Activated T-helper 1 cell treated with anti-CD3 and anti-CD28 coated beads, Interleukin-2, amount 50 U/mL, for 16 hours (primary cell): ENCODE results near the gene PRRG4.
"Not testable (repeated sequence)": the region's sequence is repeated elsewhere in the genome, so short reads cannot be mapped to it uniquely, and the experiment has no call there.

Experiments used
- DNase-seq, 2 donors: peaks; one replicate each; pipeline ENCODE4 v3.0.0-alpha.2; 2020; ENCODE audit warnings: low read depth in 1 of 2, low spot score in 1 of 2

PRRG4 gene

DNA sequence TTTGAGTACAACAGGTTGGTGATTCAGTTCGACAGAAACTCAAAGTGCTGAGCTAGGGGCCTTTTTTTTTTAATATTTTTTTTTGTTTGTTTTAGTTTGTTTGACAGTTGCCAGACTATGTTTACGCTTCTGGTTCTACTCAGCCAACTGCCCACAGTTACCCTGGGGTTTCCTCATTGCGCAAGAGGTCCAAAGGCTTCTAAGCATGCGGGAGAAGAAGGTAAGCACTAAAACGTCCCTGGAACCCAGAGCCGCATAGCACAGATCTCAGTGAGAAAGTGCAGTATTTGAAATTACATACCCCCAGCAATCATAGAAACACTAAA, 649 bp downstream of the PRRG4 start:
- DNase-seq = no peak

DNA sequence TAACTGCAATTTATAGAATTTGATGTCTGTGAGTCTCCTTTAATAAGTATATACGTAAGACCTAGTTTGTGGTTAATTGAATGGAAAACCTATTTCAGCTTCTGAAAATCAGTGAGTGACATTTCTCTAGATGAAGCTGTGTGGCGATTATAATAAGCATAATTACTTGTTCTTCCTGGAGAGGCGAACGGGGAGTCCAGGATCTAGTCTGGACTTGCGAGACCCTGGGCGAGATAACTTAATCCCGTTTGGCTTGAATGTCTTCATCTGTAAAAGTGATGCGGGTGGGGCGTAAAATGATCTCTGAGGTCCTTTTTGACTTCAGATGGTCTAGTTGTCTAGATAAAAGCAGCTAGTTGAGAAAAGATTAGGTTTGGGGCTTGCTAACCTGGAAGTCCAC, 1.1 kb downstream of the PRRG4 start:
- no peak for DNase-seq

DNA sequence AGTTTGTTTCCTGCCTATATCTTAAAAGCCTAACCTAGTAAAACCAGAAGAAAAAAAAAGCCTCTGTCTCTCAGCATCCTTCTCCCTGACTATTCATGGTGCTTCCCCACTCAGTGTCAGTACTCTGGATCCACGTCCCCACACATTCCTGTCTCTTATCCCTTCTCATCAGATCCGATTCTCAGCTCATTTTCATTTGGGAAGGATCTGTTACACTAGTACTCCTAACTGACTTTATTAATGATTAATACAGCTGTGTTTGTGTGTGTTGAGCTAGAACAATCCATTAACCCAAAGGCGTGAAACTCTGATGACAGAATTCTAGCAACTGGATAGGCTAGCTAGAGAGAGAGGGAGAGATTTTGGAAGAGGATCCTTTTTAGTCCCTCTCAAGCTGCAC, 1.5 kb downstream of the PRRG4 start:
- DNase-seq = no peak

DNA sequence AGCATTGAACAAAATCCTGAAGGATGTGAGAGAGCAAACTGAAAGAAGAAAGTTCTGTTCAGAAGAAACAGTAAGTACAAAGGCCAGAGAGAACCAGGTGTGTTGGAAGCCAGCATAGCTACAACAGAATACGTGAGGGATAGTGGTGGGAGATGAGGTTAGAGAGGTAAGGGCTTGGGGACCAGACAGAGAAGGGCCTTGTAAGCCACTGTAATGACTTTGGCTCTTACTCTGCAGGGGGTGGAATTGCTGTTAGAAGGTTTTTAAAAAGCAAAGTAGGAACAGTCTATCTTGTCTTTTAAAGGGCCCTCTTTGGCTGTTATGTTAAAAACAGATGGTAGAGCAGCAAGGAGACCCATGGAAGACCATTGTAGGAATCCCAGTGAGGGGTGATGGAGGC, 4.2 kb downstream of the PRRG4 start:
- no peak for DNase-seq

DNA sequence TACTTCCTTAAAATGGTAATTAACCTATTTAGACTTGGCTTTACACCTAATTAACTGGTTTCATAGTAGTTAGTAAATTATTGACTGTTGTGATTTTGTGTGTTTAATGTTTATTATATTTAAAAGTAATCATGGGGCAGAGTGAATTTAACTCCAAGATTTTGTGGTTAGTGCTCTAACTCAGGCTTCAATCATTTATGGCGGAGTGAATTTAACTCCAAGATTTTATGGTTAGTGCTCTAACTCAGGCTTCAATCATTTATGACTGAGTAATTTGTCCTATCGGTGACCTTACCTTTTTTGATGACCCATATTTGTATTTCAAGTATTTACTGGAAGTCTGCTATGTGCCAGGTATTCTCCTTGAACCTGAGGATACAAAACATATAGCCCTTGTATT, 7.2 kb downstream of the PRRG4 start:
- DNase-seq = no peak

DNA sequence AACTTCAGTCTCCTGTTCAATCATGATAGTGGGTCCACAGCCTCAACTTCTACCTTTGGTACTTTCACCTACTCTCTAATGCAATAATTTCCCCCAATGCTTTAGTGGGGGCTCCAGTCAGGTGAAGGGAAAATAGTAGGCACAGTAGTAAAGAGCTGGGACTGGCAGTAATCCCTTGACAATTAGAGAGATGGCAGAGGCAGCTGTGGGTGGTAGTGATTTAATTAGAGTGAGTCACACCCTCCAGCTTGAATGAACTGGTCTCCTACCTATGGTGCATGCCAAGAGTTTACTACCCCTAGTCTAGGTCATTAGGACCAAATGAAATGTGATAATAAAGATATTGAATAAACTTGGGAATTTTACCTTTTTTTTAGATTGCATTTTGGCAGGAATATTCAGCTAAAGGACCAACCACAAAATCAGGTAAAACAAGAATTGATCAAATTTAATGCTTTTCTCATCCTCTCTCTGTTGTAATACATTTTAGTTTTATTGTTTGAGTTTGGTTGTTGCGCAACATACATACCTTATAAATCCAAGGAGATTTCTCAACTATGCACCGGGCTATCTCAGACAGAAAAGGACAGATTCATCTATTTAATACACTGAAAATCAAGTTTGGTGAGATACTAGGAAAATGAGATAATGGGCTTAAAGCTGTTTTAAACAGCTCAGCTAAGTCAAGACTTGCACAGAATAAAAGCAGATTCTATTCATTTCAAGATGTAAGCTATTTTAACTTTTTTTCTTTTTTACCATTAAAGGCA, 9.0 kb downstream of the PRRG4 start:
- no peak for DNase-seq

DNA sequence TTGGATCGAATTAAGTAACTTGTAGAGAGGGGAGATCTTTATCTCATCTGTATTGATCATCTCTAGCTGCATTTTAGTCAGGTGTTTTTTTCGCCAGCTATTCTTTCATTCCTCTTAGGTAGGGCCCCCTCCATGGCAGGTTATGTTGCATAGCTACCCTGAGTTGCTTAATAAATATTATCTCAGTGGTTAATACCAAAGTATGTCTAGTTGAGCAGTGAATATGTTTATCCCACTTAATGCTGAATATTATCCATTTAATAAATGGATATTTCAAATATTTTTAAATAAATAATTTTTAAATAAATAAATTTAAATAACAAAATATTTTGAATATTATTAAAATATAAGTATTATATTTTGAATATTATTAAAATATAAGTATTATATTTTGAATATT, 9.6 kb downstream of the PRRG4 start:
- DNase-seq = no peak

DNA sequence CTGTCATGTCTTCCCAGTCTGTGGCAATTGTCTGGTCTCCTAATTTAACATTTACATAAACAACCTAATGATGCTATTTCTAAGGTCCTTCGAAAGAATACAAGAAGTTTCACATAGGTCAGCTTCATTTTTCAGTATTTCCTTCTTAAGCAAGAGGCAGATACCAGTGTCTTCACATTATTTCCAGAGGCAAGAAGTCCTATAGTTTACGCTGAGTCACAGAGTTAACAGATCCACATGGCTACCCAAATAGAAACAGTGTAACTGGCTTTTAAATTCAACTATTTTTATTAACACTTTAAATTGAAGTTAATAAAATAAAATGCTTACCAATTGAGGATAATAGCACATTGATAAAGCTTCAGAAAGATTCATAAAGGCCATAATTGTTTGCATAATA, 10.9 kb downstream of the PRRG4 start:
- DNase-seq = no peak

DNA sequence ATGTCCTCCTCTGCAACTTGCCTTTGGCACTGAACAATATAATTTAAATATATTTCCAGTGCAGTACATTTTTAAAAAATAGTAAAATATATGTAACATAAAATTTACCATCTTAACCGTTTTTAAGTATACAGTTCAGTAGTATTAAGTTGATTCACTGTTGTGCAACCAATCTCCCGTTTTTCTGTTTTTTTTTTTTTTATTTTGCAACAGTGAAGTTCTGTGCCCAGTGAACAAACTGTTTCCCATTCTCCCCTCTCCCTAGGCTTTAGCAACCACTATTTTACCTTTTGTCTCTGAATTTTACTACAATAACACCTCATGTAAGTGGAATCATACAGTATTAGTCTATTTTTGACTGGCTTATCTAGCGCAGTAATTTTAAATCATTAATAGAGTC, 13.8 kb downstream of the PRRG4 start:
- no peak for DNase-seq

DNA sequence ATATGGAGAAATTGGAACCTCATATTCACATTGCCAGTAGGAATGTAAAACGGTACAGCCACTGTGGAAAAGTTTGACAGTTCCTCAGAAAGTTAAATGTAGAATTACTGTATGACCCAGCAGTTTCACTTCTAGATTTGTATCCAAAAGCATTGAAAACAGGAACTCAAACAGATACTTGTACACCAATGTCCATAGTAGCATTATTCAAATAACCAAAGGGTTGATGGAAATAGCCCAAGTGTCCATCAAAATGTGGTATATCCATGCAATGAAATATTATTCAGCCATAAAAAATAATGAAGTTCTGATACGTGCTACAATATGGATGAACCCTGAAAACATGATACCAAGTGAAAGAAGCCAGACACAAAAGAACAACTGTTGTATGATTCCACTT, 17.8 kb downstream of the PRRG4 start:
- DNase-seq = no peak

DNA sequence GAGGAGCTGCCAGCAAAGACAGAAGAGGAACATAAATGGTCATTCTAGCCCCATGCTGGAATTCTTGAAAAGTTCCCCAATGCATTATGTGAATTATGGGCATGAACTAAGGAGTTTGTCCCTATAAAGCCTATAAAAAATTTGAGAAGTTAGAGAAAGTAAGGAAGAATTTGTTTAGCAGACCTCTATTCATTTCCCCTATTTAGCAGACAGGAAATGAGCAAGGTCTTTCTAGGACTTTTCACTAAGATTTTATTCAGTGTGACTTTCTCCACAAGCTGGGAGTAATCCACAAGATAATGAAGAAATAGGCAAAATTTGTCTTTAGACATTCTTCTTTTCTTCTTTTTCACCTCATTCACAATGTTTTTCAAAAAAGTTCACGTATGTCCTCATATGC, 20.0 kb downstream of the PRRG4 start:
- DNase-seq = no peak

DNA sequence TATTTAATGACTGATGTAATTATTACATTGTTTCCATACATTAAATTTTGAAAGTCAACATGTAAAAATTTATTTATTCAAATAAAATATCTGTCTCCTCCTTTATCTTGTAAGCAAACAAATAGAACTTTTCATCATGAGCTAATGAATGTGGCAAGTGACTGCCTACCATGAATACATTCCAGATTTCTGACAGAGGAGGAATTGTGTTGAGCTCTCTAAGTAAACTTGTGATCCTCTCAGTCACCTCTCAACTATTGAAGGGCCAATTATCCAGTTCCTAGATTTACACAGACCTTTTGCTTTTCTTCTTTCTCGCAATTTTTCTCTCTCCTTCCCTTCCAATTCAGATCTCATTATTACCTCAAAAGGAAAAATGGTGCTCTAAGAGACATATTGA, 21.5 kb downstream of the PRRG4 start:
- DNase-seq = no peak

DNA sequence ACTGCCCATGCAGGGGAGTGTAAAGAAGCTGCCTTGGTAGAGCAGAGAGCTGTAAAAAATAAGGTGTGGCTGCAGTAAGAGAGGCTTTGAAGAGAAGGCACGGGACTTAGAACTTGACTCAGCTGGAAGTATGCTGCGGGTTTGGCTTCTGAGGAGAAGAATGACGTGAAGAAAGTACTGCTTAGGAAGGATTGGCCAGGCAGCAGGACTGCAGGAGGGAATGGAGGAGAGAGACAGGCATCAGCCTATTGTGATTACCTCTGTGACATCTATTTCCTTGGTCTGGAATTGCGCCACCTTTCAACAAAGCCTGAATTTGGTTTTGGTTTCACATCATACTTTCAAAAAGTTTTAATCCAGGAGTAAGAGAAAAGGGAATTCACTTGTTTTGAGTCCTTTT, 22.5 kb downstream of the PRRG4 start:
- no peak for DNase-seq

DNA sequence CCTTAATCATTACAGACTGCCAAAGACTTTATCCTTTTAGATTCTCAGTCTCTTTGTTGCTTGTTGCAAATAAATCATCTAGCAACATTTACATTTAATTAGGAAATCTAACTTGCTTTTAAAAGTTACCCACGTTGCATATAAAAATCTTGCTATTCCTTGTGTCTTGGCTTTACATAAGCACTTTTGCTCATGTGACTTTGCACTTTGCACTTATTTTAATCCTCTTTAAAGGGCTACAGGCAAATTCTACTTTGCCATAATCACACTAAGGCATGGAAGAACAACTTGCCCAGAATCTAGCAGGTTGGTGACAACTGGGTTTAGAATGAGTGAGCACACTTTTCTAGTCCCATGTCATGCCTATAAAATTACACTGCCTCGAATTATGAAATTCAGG, 25.9 kb downstream of the PRRG4 start:
- no peak for DNase-seq

DNA sequence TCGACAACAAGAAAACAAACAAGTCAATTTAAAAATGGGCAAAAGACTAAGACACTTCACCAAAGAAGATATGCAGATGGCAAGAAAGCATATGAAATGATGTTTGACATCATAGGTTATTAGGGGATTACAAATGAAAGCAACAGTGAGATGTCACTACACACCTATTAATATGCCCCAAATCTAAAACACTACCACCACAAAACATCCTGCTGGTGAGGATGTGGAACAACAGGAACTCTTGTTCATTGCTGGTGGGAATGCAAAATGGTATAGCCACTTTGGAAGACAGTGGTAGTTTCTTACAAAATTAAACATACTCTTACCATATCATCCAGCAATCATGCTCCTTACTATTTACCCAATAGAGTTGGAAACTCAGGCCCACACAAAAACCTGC, 29.0 kb downstream of the PRRG4 start:
- DNase-seq = no peak

DNA sequence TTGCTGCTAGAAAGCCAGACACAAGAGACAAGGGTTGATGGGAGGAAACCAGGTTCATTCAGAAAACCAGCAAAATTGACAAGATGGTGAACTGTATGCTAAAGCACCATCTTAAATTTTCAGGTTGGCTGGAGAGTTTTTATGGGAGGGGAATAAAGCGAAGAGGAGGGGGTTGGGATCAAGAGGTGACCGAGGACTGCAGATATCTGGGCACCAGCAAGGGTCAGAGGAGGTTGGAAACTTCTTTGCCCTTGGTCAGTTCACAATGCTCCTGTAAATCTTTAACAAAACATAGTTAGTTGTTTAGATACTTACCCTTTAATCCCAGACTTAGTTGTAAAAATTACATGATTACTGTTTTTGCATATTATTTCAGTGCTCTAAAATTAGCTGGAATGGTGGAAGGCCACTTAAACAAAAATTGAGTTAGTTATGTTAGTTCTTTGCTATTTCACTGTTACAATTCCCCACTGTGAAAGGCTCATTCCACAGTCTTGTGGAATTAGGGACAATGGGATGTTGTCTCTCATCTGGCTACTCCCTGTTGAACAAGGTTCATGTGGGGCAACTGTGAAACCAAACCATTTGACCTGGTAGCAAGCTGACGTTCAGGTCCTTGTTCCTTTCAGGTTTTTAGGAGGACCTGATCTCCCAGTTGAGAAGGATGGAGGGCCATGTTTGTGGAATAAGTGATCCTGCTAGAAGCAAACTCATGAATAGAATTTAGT, 32.3 kb downstream of the PRRG4 start:
- no peak for DNase-seq

DNA sequence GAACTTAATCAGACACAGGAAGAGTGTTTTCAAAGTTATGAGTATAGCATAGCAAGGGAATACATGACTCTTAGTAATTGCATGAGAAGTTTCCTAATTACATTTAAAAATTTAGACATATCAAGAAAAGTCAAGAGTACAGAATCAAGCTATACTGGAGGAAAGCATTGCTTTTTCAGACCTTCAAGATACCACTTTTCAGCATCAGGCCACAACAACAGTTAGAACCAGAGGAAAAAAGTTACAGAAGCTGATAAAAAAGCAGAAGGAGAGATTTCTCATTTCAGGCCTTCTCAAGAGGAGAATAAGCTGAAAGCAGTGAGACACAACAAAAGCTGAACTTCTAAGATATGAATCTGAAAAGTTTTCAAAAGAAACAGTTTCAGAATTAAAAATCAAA, 34.8 kb downstream of the PRRG4 start:
- DNase-seq = no peak

DNA sequence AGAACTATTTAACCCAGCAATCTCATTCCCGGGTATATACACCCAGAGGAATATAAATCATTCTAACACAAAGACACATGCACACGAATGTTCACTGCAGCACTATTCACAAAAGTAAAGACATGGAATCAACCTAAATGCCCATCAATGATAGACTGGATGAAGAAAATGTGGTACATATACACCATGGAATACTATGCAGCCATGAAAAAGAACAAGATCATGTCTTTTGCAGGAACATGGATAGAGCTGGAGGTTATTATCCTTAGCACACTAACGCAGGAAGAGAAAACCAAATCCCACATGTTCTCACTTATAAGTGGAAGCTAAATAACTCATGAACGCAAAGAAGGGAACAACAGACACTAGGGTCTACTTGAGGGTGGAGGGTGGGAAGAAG, 39.0 kb downstream of the PRRG4 start:
- not testable (repeated sequence) for DNase-seq

DNA sequence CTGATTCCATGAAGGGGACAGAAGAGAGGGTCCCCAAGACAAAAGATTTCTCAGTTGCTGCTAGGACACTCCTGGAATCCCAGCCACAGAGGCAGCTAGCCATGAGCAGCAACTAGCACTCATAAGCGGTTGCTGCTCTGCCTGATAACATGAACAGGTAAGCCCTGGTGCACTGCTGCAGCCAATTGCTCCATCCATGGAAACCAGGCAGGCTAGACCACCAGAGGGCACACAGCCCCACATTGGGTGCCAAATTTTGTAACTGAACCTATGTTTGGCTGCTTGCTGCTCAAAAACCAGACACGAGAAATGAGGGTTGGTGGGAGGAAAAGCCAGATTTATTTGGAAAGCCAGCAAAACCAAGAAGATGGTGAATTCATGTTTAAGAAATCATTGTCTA, 40.9 kb downstream of the PRRG4 start:
- no peak for DNase-seq

DNA sequence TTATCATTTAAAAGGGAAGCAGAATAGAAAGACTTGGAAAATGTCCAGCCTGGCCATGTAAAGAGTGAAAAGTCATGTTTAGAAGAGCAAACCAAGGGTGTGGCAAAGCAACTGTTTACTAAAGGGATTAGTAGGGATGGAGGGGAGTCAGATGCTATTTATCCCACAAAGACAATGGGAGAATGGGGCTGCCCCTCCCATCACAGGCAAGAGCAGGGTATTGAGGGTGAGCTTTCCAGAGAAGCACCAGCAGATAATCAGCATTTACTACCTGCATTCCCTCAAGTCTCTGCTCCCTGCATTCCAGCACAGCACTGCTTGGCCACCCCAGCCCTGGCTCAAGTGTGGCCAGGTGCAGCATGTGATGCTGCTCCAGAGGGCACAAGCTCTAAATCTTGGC, 44.4 kb downstream of the PRRG4 start:
- no peak for DNase-seq

DNA sequence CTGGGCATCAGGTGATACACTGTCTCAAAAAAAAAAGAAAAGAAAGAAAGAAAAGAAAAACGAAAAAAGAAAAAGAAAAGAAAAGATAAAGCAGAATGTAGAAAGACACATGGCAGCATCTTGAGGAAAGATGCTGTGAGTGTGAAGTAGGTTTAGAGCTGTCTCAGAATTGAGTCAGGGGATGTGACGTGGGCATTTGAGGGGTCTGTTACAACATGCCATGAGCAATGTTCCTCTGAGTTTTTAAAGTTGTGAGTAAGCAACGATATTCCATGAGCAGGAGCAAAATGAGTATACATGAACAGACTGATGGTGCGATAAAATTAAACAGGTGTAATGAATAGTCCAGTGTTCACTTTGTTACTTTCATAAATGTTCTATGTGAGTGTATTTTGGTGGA, 51.6 kb downstream of the PRRG4 start:
- DNase-seq = no peak

DNA sequence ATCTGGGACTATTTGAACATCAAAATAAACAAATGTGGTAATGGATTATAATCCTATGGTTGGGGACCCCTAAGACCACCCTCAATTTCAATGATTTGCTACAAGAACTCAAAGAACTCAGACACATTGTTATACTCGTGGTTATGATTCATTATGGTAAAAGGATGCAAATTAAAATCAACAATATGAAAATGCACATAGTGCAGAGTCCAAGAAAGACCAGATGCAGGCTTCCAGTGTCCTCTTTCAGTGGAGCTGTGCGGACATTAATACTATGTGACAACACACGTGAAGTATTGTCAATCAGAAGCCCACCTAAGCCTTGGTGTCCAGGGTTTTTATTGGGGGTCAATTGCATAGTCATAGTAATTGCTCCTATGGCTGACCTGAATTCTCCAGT, 53.7 kb downstream of the PRRG4 start:
- no peak for DNase-seq

DNA sequence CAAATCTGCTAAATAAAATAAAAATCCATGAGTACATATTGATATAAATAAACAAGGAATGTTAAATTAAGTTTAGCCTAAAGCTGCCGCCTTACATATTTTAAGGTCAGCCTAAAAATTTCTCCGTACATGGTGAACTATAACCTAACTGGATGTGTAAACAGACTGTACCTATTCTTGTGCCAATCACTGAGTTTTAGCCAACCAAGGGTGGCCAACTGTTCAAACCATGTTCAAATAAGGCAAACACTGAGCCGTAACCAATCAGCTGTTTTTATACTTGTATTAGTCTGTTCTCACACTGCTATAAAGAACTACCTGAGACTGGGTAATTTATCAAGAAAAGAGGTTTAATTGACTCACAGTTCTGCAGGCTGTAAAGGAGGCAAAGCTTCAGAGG, 54.3 kb downstream of the PRRG4 start:
- DNase-seq = no peak
